ENCODE data around the gene DCXR. TPM values are rescaled to one million over a fixed set of nuclear protein-coding genes. Genes with fewer than 3 reads are reported as not detected.

DCXR gene
- total and polyA plus RNA-seq, 2 of the 13 experiments (the other 11 are each of a cell fraction or from before 2014, with no cell fraction given): 287 to 311 TPM

- TF ChIP-seq ZFP91 (CRISPR knock-in tag; IDR thresholded peaks at IDR 0.05; ENCODE audit: borderline replicate concordance) (peak; percentile 98), ZNF782 (CRISPR knock-in tag; IDR thresholded peaks at IDR 0.05; ENCODE audit: borderline replicate concordance) (peak; percentile 20; the same call in 1 of the 2 replicates), HOXA5 (CRISPR knock-in tag; IDR thresholded peaks at IDR 0.05) (no peak), ZNF670 (CRISPR knock-in tag; IDR thresholded peaks at IDR 0.05; ENCODE audit: borderline replicate concordance) (0 out of 2 replicates have a peak, but pooled peaks have one; percentile 61), SAP130 (CRISPR knock-in tag; IDR thresholded peaks at IDR 0.05; ENCODE audit: low read depth) (peak; percentile 83), AHR (CRISPR knock-in tag; IDR thresholded peaks at IDR 0.05) (0 out of 2 replicates have a peak, but pooled peaks have one; percentile 64), KAT2B (IDR thresholded peaks at IDR 0.05; ENCODE audit: borderline replicate concordance, low read depth, low read length) (no peak), NFE2L1 (CRISPR knock-in tag; IDR thresholded peaks at IDR 0.05; ENCODE audit: borderline replicate concordance) (no peak), BORCS8-MEF2B (CRISPR knock-in tag; IDR thresholded peaks at IDR 0.05) (peak; percentile 62), POGK (CRISPR knock-in tag; conservative IDR thresholded peaks at IDR 0.05) (peak; percentile 17; the same call in 1 of the 2 replicates), ZNF720 (CRISPR knock-in tag; IDR thresholded peaks at IDR 0.05) (no peak), ARNT2 (CRISPR knock-in tag; IDR thresholded peaks at IDR 0.05; ENCODE audit: low read depth) (no peak), RFXANK (CRISPR knock-in tag; IDR thresholded peaks at IDR 0.05) (no peak), MLLT10 (CRISPR knock-in tag; IDR thresholded peaks at IDR 0.05) (no peak), KDM2A (CRISPR knock-in tag; IDR thresholded peaks at IDR 0.05; ENCODE audit: borderline replicate concordance, low read depth) (peak; percentile 55; the same call in 1 of the 2 replicates), REL (CRISPR knock-in tag; conservative IDR thresholded peaks at IDR 0.05) (peak; percentile 42; the same call in 1 of the 2 replicates), ZNF563 (CRISPR knock-in tag; IDR thresholded peaks at IDR 0.05) (peak; percentile 76; the same call in 1 of the 2 replicates), TEAD3 (CRISPR knock-in tag; optimal IDR thresholded peaks at IDR 0.05; ENCODE audit: borderline replicate concordance) (peak; percentile 4), NCOR1 (IDR thresholded peaks at IDR 0.05; ENCODE audit: borderline replicate concordance, low read length) (peak; percentile 87; the same call in 1 of the 2 replicates), ZNF431 (CRISPR knock-in tag; IDR thresholded peaks at IDR 0.05; ENCODE audit: borderline replicate concordance, low read depth) (0 out of 2 replicates have a peak, but pooled peaks have one; percentile 43), NFIB (CRISPR knock-in tag; IDR thresholded peaks at IDR 0.05; ENCODE audit: borderline replicate concordance) (no peak), GZF1 (CRISPR knock-in tag; IDR thresholded peaks at IDR 0.05) (0 out of 2 replicates have a peak, but pooled peaks have one; percentile 20), MAFG (CRISPR knock-in tag; IDR thresholded peaks at IDR 0.05) (0 out of 2 replicates have a peak, but pooled peaks have one; percentile 54), ZNF446 (CRISPR knock-in tag; IDR thresholded peaks at IDR 0.05) (no peak), ZFP90 (CRISPR knock-in tag; IDR thresholded peaks at IDR 0.05; ENCODE audit: borderline replicate concordance) (no peak), GATAD1 (CRISPR knock-in tag; IDR thresholded peaks at IDR 0.05) (peak; percentile 67), KDM6A (CRISPR knock-in tag; IDR thresholded peaks at IDR 0.05; ENCODE audit: low read depth) (peak; percentile 71), YEATS4 (CRISPR knock-in tag; IDR thresholded peaks at IDR 0.05; ENCODE audit: borderline replicate concordance) (peak; percentile 65; the same call in 1 of the 2 replicates)
Measured at GRCh38 chr17:82056729-82057621, 19.5 kb upstream of the DCXR start (continued).
